GM13977 (cell line): ENCODE data around the gene CDC45.
"Not testable (repeated sequence)": the region's sequence is repeated elsewhere in the genome, so short reads cannot be mapped to it uniquely, and the experiment has no call there.

Experiments used
- DNase-seq: peaks from one replicate; pipeline ENCODE4 v3.0.0; 2012; ENCODE audit warnings: low spot score
- CTCF ChIP-seq: IDR thresholded peaks from 2 replicates; pipeline ENCODE4 v1.5.1; 2012; ENCODE audit warnings: mild to moderate bottlenecking, control low read depth; ENCODE audit not compliant: insufficient read depth; ENCODE audit errors: extremely low read depth, missing control alignments
- in situ Hi-C: fragments of 300-500 bp; cut with MboI; formaldehyde crosslinking; loops from one replicate; pipeline ENCODE4 v1.12.0; 2022; ENCODE audit warnings: low sequenced_read_pairs, low pct_unique_long_range_greater_than_20kb, mixed read lengths, inconsistent platforms; ENCODE audit not compliant: unreplicated experiment

Gene CDC45

GRCh38 chr22:19545935-19546207 is 66.2 kb downstream of the CDC45 start:
- TF ChIP-seq CTCF = no peak
- no peak for DNase-seq
- in situ Hi-C loops = no loop called here

- DNase-seq = no peak
- TF ChIP-seq CTCF = no peak
- in situ Hi-C loops = no loop called here
These were observed 67.0 kb downstream of the CDC45 start for GRCh38 chr22:19546680-19547079.

GRCh38 chr22:19547620-19548019 is 67.9 kb downstream of the CDC45 start:
- in situ Hi-C loops = no loop called here
- TF ChIP-seq CTCF = no peak

GRCh38 chr22:19548427-19548826 is 68.7 kb downstream of the CDC45 start:
- in situ Hi-C loops, DNase-seq: not testable (repeated sequence)

More at GRCh38 chr22:19547620-19548019, 67.9 kb downstream of the CDC45 start:
- no peak for DNase-seq

GRCh38 chr22:19548964-19549363 is 69.2 kb downstream of the CDC45 start:
- no peak for DNase-seq
- in situ Hi-C loops = no loop called here
- no peak for TF ChIP-seq CTCF

GRCh38 chr22:19549428-19549827 is 69.7 kb downstream of the CDC45 start:
- in situ Hi-C loops = no loop called here
- no peak for DNase-seq
- no peak for TF ChIP-seq CTCF

GRCh38 chr22:19550382-19550781 is 70.7 kb downstream of the CDC45 start:
- no peak for DNase-seq
- in situ Hi-C loops = no loop called here
- no peak for TF ChIP-seq CTCF
